Bronchial epithelial cell (primary cell): Measurements from ENCODE around the gene CEP250. TPM values are rescaled to one million over a fixed set of nuclear protein-coding genes. Genes with fewer than 3 reads are reported as not detected.

Experiments
- DNase-seq: peaks from one replicate; pipeline ENCODE4 v3.0.0-alpha.2; 2010; ENCODE audit warnings: low read depth
- FAIRE-seq: peaks from 2 replicates; lab custom pipeline; 2011; peaks lifted over from hg19 to GRCh38; lab: Jason Lieb, UNC
- H3K27me3 ChIP-seq: 2 replicates; pipeline ENCODE4 v1.5.1; 2011; ENCODE audit warnings: low read length; ENCODE audit not compliant: control insufficient read depth, insufficient read depth
- H3K36me3 ChIP-seq: 2 replicates; pipeline ENCODE4 v1.5.1; 2011; ENCODE audit warnings: low read length; ENCODE audit not compliant: control insufficient read depth, insufficient read depth
- H3K4me3 ChIP-seq: 2 replicates; pipeline ENCODE4 v1.5.1; 2011; ENCODE audit warnings: mild to moderate bottlenecking, low read depth, low read length, control low read depth
- total RNA-seq: library from RNA; depleted of rRNA; stranded (reverse); fragments of >200 nt; gene quantifications from 2 replicates; pipeline ENCODE4 v1.2.1, GENCODE V29; 2014
- TF ChIP-seq, protein P1 (sequence below): IDR thresholded peaks from 2 replicates; pipeline ENCODE4 v1.5.1; 2011; ENCODE audit warnings: mild to moderate bottlenecking, moderate library complexity, low read length, control low read depth, inconsistent platforms; ENCODE audit not compliant: insufficient read depth, severe bottlenecking

The CEP250 gene
- total RNA-seq, 1 donor from 2014 or later: 15.0 TPM

DNA sequence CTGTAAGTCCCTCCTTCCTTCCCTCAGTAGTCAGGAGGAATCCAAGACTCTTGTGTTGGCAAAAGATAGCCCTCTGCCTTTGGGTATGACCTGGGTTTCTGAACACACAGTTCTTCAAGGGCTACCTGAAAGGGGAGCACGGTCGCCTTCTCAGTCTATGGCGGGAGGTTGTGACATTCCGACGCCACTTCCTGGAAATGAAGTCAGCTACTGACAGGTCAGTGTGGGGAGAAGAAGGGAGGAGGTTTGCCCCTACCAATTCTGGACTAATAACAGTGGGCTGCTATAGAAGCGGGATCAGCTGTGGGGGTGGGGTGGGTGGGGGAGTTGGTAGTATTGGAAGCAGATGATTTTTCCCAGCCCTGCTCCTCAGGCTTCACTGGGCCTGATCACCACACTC is 11.5 kb downstream of the CEP250 start:
- FAIRE-seq (no peak), DNase-seq (no peak)
- no peak overlapping the region for H3K4me3 ChIP-seq
- H3K36me3 ChIP-seq: peaks cover 21% of the 10 kb centered on the region
- TF ChIP-seq, protein P1, sequence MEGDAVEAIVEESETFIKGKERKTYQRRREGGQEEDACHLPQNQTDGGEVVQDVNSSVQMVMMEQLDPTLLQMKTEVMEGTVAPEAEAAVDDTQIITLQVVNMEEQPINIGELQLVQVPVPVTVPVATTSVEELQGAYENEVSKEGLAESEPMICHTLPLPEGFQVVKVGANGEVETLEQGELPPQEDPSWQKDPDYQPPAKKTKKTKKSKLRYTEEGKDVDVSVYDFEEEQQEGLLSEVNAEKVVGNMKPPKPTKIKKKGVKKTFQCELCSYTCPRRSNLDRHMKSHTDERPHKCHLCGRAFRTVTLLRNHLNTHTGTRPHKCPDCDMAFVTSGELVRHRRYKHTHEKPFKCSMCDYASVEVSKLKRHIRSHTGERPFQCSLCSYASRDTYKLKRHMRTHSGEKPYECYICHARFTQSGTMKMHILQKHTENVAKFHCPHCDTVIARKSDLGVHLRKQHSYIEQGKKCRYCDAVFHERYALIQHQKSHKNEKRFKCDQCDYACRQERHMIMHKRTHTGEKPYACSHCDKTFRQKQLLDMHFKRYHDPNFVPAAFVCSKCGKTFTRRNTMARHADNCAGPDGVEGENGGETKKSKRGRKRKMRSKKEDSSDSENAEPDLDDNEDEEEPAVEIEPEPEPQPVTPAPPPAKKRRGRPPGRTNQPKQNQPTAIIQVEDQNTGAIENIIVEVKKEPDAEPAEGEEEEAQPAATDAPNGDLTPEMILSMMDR: no peak
- no peaks in the 10 kb centered on the region for H3K27me3 ChIP-seq

DNA sequence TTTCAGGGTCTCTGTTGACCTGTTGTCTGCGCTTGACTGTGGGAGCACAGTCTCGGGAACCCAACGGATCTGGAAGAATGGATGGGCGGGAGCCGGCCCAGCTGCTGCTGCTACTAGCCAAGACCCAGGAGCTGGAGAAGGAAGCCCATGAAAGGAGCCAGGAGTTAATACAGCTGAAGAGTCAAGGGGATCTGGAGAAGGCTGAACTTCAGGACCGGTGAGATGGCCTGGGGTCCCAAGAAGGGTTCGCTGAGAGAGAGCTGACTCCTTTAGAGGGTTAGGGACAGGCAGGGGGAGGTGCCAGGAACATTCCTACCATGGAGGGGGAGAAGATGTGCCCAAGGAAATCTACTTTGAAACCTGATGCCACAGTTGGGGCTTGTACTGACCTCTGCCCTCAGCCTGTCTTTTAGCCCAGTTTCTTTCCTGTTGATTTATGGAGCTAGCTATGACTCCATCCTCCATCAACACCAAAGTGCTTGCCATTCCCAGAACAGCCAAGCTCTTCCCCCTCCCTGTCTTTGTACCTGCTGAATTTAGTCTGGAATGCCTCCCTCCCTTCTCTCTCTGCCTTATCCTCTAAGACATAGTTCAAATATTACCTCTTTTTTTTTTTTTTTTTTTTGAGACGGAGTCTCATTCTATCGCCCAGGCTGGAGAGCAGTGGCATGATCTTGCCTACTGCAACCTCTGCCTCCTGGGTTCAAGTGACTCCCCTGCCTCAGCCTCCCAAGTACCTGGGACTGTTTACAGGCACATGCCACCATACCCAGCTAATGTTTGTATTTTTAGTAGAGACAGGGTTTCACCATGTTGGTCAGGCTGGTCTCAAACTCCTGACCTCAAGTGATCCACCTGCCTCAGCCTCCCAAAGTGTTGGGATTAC is 12.2 kb downstream of the CEP250 start:
- Histone ChIP-seq H3K36me3 (peaks cover 28% of the 10 kb centered on the region), H3K27me3 (no peaks in the 10 kb centered on the region), H3K4me3 (no peak overlapping the region)
- FAIRE-seq (no peak), DNase-seq (no peak)
- TF ChIP-seq, protein P1: no peak

DNA sequence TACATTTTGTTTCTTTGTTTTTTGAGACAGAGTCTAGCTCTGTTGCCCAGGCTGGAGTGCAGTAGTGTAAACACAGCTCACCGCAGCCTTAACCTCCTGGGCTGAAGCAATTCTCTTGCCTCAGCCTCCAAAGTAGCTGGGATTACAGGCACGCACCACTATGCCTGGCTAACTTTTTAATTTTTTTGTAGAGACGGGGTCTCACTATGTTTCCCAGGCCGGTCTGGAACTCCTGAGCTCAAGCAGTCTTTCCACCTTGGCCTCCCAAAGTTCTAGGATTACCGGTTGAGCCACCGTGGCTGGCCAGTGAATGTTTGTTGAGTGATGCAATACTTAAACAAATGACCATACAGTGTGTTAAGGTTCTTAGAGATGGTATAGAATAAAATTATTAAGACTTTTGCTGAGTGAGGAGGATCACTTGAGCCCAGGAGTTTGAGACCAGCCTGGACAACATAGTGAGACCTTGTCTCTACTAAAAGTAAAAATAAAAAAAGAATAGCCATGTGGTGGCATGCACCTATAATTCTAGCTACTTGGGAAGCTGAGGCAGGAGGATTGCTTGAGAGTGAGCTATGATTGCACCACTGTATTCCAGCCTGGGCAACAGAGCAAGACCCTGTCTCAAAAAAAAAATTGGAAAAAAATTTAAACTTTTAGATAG is 13.4 kb downstream of the CEP250 start:
- DNase-seq: no peak

DNA sequence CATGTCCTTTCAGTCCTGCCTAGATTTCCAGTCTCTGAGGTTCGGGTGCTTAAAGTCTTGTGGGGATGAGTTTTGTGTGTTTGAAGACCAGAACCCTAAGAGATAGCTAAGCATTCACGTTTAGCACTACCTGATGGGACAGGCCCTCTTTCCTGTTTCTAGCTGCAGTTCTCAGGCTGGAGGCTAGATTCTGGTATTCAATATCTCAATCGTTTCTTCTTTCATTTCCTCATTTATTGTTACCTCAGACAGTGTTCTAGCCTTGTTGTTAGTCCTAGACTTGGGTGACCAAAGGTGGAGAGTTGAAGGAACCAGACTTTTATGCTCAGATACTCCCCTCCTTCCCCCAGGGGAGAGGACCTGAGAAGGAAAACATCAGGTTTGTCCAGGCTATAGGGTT is 16.8 kb downstream of the CEP250 start:
- Histone ChIP-seq H3K36me3 (peaks cover 42% of the 10 kb centered on the region), H3K27me3 (no peaks in the 10 kb centered on the region), H3K4me3 (no peak overlapping the region)
- TF ChIP-seq, protein P1: no peak
- DNase-seq (no peak), FAIRE-seq (no peak)

More for the DNA sequence above, 13.4 kb downstream of the CEP250 start:
- H3K36me3 ChIP-seq: peaks cover 40% of the 10 kb centered on the region
- no peak overlapping the region for H3K4me3 ChIP-seq
- TF ChIP-seq, protein P1: no peak
- H3K27me3 ChIP-seq: no peaks in the 10 kb centered on the region
- FAIRE-seq: no peak

DNA sequence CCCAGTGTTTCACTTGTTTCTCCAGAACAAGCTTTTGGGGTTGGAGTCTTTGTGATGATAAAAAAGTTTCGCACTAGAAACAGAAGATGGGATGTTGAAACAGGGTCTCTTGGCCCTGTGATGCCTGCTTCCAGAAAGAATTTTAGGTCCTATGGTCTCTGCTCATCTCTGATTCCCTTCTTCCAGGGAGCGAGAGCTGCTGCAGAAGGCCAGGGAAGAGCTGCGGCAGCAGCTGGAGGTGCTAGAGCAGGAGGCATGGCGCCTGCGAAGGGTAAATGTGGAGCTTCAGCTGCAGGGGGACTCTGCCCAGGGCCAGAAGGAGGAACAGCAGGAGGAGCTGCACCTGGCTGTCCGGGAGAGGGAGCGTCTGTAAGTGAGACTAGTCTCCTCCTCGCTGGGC is 18.3 kb downstream of the CEP250 start:
- TF ChIP-seq, protein P1: no peak
- no peak for FAIRE-seq
- Histone ChIP-seq H3K27me3 (no peaks in the 10 kb centered on the region), H3K4me3 (no peak overlapping the region), H3K36me3 (peaks cover 40% of the 10 kb centered on the region)
- no peak for DNase-seq
